Measurements from ENCODE around the gene NDUFB8.
"Not testable (repeated sequence)": the region's sequence is repeated elsewhere in the genome, so short reads cannot be mapped to it uniquely, and the experiment has no call there.

NDUFB8 gene

GRCh38 chr10:100529475-100530298 lies at the start of gene NDUFB8:
Gene NDUFB8, minus strand, starts transcription at chr10:100529871. Its CDS starts 20 bp downstream, at chr10:100529851.
- DNase-seq (ENCODE audit: low read depth in 2 of 2): peak; percentile 72 to 78

DNA sequence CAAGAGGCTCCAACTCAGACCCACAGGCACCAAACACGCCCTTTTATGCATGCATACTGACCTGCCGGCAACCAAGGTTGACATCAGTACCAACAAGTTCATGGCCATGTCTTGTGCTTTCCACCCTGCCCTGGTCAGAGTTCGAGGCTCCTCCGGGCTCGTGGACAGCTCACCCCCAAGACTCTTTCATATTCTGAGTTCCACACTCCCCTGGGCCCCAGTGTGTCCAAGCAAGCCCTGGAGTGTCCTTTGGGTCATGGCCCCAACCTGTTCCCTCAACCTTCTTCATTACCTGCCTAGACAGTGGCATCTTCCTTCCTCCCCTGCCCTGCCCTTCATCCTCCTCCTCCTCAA lies 46.6 kb upstream of the NDUFB8 start:
- DNase-seq (ENCODE audit: low read depth in 2 of 2): no peak

DNA sequence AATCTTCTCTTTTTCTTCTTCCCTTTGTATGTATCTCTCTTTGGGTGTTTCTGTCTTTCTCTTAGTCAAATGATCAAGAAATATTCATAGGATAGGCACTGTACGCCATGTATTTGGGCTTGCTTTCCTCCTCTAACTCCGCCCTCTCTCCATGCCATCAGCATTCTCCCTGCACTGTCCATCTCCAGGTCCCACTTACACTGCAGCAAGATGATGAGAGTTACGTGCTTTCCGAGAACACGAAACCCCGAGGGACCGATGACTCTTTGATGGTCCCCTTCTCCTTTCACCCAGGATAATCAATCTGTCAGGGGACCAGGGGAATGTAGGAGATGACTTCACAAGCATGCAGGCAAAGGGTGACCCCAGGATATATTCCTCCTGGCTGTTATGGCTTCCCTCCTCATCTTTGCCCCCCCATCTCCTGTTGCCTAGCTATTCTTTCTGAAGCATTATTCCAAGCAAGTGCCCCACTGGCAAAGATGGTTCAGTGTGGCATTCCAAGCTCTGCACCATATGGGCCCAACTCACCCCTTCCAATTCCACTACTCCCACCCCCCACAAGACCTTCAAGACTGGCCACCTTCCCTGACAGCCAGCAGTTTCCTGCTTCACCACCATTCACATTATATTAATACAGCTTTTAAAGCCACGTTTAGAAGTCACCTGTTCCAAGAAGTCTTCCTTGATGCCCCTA lies 46.1 kb upstream of the NDUFB8 start:
- no peak for DNase-seq (ENCODE audit: low read depth in 2 of 2)

GRCh38 chr10:100575146-100575545 lies 45.5 kb upstream of the NDUFB8 start:
- not testable (repeated sequence) for DNase-seq (ENCODE audit: low read depth in 2 of 2)

DNA sequence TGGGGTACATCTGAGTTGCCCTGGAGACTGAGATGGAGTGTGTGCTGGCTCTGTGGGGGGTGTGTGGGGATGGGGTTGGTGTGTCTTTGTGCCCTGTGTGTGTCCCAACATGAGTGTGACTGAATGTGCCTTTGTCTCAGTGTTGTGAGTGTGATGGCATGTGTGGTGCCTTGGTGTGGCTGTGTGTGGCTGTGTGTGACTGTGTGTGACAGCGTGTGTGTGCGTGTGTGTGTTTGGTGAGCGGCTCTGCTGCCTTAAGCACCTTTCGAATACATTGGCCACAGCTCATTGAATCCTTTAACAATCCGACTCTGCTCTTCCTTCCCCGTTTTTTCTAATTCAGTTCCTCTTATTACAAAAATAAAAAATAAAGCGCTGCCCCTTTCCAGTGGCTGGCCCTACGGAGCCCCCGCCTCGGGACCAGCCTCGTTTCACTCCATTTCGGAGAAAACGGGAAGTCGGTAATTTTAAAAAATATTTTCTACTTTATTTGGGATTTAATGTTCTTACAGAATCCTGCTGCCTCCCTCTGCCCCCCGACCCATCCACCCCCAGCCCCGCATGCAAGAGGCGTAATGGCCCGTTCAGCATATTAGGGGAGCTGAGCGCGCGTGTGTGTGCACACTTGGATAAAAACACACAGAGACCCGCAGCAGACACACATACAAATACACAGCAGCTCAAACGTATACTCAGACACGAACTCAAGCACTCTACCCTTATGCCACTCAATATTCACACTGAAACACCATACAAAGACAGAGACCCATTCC lies 41.6 kb upstream of the NDUFB8 start:
- DNase-seq (ENCODE audit: low read depth in 2 of 2): no peak

DNA sequence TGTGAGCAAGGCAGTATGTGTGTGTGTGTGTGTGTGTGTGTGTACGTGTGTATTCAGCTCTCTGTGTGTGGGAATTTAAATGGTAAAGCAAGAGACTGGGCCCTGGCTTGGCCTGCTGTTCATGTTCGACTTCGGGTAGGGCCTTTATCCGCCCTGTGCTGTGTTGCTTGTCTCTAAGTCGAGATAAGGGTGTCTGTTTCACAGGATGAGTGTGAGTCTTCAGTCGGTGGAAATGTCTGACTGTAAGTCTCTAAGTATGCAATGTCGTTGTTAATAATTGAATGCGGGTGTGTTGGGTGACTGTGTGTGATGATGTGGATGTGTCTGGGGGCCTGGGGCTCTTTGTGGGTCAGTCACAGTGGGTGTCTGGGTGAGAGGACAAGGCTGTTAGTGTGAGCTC lies 40.8 kb upstream of the NDUFB8 start:
- DNase-seq (ENCODE audit: low read depth in 2 of 2): no peak

GRCh38 chr10:100569687-100570481 lies 40.2 kb upstream of the NDUFB8 start:
- DNase-seq (ENCODE audit: low read depth in 2 of 2): no peak

DNA sequence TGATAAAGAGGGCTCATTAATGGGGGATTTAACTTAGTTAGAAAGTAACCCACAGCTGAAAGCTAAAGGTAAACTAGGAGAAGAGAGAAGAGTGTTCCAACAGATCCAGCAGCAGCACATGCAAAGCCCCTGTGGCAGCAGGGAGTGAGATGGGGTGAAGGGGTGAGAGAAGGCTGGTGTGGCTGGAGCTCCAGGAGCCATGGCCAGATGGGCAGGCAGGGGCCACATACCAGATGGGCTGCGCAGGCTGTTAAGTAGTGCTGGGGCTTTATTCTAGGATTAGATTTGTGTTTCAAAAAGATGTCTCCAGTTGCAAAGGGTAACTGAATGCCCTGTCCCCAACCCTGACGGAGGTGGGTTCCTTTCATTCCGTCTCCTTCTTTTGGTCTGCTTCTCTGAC lies 39.2 kb upstream of the NDUFB8 start:
- no peak for DNase-seq (ENCODE audit: low read depth in 2 of 2)

GRCh38 chr10:100567826-100568225 lies 38.2 kb upstream of the NDUFB8 start:
- no peak for DNase-seq (ENCODE audit: low read depth in 2 of 2)

- DNase-seq (ENCODE audit: low read depth in 2 of 2): no peak
These were observed 37.6 kb upstream of the NDUFB8 start for GRCh38 chr10:100567249-100567648.

DNA sequence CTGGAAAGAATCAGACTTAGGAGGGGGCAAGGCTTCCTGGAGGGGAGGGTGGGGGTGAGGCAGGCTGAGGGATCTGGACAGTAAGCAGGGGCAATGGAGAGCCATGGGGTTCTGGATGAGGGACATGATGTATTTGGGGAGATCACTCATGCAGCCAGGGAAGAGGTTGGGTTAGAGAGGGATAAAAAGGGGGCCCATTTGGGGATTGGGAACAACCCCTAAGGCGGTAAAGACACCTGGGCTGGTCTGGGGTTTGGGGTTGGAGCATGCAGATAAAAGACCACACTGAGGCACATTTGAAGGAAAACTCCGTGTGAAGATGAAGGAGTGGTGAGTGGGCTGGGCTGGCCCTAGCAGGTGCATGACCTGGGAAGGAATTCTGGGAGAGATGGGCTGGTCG lies 36.9 kb upstream of the NDUFB8 start:
- no peak for DNase-seq (ENCODE audit: low read depth in 2 of 2)

- no peak for DNase-seq (ENCODE audit: low read depth in 2 of 2)
These were observed 35.7 kb upstream of the NDUFB8 start for GRCh38 chr10:100565206-100565985.

- peak; percentile 36 to 49 for DNase-seq (ENCODE audit: low read depth in 2 of 2)
These were observed 32.5 kb upstream of the NDUFB8 start for GRCh38 chr10:100562008-100562672.

DNA sequence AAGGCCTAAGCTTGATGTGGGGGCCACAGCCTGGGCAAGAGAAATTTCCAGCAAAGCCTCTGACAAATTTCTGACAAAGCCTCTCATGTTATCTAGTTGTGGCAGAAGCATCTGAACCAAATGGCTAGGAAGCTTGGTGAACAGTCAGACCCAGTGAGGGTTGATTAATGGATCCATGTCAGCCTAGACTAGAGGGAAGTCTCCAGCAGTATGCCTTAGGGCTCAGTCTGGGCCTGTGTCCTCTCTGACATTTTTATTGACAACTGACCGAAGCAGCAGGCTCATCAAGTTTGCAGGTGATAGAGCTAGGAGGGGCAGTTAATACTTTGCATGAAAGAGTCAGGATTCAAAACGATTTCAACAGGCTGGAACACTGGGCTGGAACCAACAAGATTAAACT lies 31.3 kb upstream of the NDUFB8 start:
- no peak for DNase-seq (ENCODE audit: low read depth in 2 of 2)

DNA sequence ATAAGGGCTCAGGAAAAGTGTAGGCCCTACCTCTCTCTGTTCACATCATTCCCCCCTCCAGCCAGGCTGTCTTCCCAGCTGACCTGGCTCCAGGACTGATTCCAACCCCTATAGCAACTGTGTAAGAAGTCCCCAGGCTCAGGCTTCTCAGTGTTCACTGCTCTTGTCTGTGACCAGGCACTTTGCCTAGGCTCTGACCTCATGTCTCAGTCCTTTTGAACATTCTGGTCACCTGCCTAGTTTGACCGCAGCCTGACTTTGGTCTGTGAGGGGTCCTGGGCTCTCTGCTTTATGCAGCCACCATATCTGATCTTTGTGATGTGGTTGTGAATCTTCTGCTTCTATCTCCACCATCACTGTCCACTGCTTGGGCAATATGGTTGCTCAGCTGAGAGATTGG lies 30.6 kb upstream of the NDUFB8 start:
- DNase-seq (ENCODE audit: low read depth in 2 of 2): no peak

- no peak for DNase-seq (ENCODE audit: low read depth in 2 of 2)
These were observed 25.2 kb upstream of the NDUFB8 start for GRCh38 chr10:100554902-100555301.

DNA sequence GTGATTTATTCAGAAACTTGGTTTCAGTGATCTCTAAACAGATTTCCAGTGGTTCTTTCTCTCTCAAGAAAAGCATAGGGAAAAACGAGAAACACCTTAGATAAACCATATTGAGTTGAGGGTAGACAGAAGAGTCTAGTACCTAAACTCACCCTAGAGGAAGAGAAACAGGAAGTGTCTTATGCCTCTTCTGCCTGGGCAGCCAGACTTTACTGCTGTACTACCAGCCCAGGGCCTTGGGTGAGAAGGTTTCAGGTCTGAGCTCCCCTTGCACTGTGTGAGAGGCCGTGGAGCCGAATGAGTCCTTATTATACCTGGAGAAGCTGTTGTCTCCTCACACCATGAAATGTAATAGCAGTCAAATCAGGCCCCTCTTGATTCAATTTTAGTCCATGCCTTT lies 24.3 kb upstream of the NDUFB8 start:
- DNase-seq (ENCODE audit: low read depth in 2 of 2): no peak

- no peak for DNase-seq (ENCODE audit: low read depth in 2 of 2)
These were observed 22.1 kb upstream of the NDUFB8 start for GRCh38 chr10:100551738-100552137.

DNA sequence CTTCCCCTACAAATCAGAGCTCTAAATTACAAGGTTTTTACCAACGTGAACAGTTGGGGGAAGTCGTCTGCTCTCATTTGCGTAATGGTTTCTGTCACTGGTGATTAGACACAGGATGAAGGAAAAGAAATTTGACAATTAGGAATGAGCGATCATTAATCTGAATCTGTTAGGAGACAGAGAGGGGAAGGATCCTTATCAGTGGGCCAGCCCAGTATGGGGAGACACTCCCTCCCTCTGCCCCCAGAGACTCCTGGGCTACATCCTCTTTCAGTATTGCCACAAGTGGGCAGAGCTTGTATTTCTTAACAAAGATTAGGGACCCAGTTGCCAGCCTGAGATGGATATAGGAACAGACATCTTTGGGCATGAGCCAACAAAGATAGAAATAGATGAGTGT lies 21.5 kb upstream of the NDUFB8 start:
- no peak for DNase-seq (ENCODE audit: low read depth in 2 of 2)

GRCh38 chr10:100544950-100545349 lies 15.3 kb upstream of the NDUFB8 start:
- DNase-seq (ENCODE audit: low read depth in 2 of 2): no peak

All from stimulated activated CD8-positive, alpha-beta memory T cell treated with anti-CD3 and anti-CD28 coated beads, Interleukin-2, amount 100 ng/mL, for 1 hour (primary cell).